HTR-8/SVneo (cell line): Measurements from ENCODE around the gene CAT.
A peak's percentile ranks its signal among the peaks of the same experiment; 100 is the strongest.

ENCODE experiments used
- DNase-seq: peaks from one replicate; pipeline ENCODE4 v3.0.0; 2011; ENCODE audit warnings: low spot score, mixed read lengths; ENCODE audit not compliant: insufficient read length
- FAIRE-seq: peaks from 2 replicates; lab custom pipeline; 2011; peaks lifted over from hg19 to GRCh38; lab: Jason Lieb, UNC

CAT gene

DNA sequence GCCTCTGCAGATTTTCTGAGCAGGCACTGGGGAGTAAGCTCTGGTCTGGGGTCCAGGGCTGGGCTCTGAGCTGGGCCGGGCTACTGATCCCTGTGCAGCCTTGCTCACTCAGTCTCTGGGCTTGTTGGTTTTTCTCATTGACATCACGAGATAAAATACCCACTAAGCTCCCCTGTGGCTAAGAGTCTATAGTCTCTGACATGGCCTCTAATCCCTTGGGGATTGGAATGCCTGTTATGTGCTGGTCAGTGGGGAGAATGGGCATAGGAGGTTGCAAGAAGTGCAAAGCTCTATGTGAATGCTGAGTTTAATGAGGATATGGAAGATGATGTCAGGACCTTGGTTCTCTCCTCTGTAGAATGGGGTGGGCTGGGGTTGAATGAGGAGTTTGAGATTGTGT lies 51.6 kb downstream of the CAT start:
- FAIRE-seq (no peak), DNase-seq (no peak)

DNA sequence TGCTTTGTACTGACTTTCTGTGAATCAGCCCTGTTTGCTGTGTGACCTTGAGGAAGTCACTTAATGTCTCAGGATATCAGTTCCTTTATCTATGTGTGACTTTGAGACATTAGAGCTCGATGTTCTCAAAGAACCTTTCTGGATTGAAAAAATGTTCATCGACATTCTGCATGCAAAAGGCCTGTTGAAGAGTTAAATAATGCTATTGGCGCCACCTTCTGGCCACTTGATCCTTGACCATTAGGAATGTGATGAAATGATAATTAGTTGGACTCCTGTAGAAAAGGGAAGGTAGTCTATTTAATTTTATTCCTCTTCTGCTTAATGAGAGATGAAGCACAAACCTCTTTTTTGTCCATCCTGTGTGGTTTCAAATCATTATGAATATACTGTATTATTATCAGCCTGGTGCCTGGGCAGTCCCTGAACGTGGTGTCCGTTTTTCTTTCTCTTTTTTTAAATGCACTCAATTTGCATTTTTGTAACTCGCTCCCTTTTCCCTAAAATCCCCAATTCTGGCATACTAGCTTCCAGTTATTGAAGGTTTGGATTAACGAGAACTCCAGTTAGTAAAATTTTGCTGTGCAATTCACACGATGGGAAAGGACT lies 54.2 kb downstream of the CAT start:
- DNase-seq = peak; percentile 69
- no peak for FAIRE-seq

- no peak for DNase-seq
- no peak for FAIRE-seq
Observed at GRCh38 chr11:34493468-34493867, 54.7 kb downstream of the CAT start.

DNA sequence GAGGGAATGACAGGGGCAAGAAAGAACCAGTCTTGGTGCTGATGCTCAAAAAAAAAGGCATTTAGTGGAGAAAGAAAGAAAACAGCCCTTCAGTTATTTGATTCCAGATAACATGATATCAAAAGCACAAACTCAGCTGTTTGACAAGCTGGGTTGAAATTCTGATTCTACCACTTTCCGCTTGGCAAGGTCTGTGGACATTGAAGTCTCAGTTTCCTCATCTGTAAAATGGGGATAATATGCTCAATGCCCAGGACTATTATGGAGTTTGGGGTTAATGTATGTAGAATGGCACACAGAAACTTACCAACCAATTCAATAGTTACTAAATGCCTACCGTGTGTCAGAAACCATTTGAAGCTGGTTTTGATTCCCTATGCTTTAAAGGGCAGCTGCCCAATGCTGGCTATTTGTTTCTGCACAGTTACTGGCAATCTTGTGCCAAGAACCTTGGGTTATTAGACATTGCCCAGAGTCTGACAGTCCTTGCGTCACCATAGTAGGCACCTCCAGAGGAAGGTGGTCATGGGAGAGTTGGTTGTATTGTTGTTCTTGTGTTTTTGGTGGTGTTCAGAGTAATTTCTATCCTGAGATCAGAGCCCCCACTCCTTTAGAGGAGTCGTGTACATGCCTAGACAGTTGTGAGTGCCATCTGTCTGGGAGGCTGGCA lies 55.3 kb downstream of the CAT start:
- DNase-seq = no peak
- FAIRE-seq = no peak

DNA sequence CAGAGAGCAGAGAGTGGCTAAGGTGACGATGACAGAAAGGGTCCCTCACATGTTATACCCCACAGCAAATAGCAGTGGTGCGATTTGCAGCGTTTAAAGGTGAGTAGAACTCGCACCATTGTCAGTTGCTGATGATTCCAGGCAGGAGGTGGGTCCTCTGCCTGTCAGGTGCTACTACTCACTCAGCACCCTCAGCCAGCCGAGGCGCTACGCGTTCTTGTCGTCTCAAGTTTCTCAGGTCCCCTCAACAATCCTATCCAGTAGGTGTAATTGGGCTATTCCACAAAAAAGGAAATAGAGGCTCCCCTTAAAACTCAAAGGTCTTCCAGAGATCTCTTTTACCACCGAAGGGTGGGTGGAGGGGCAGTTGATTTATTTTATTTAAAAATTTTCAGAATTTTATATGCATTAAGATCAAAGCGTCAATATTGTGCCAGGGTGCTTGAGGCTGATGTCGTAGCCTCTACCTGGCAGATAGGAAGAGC lies 56.5 kb downstream of the CAT start:
- DNase-seq (no peak), FAIRE-seq (no peak)

- no peak for DNase-seq
- FAIRE-seq = no peak
Observed at GRCh38 chr11:34495724-34496377, 57.1 kb downstream of the CAT start.

- FAIRE-seq (no peak), DNase-seq (no peak)
Observed at GRCh38 chr11:34499719-34500500, 61.2 kb downstream of the CAT start.

- DNase-seq (peak; percentile 23), FAIRE-seq (no peak)
Observed at GRCh38 chr11:34501500-34501899, 62.8 kb downstream of the CAT start.

DNA sequence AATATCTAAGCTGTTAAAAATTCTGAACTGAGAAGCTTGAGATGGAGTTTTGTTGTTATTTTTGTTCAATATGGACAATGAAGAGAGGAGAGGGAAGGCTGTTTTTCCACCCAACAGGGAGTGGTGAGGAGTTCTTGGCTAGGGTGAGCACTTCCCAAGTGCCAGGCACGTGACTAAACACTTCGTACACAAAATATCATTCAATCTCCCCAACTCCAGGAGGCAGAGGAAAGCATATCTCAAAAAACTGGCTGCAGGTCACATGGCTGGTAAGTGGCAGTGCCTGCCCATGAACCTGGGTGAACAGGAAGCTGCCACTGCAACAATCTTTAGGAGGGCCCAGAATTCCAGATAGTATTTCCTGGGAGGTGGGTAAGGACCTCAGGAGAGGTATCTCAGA lies 63.2 kb downstream of the CAT start:
- no peak for DNase-seq
- no peak for FAIRE-seq

GRCh38 chr11:34502949-34503348 lies 64.2 kb downstream of the CAT start:
- DNase-seq = no peak

DNA sequence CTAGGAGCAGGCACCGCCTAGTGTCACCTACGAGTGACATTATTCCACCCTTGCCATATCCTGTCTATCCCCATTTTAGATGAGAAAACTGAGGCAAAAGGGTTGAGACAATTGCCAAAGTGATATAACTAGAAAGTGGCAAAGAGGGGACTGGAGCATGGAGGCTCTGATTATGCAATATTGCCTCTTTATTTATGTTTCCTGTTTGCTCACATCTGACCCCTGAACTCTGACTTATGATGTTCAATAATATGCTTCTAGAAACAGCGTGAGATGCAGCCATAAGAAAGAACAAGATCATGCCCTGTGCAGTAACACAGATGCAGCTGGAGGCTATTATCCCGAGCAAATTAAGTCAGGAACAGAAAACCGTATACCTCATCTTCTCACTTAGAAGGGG lies 67.1 kb downstream of the CAT start:
- DNase-seq = no peak
- no peak for FAIRE-seq

More at GRCh38 chr11:34502949-34503348, 64.2 kb downstream of the CAT start:
- no peak for FAIRE-seq

GRCh38 chr11:34507156-34507555 lies 68.4 kb downstream of the CAT start:
- FAIRE-seq (no peak), DNase-seq (no peak)

GRCh38 chr11:34507610-34508009 lies 68.9 kb downstream of the CAT start:
- FAIRE-seq (no peak), DNase-seq (no peak)

- DNase-seq (no peak), FAIRE-seq (no peak)
Observed at GRCh38 chr11:34508524-34508923, 69.8 kb downstream of the CAT start.

DNA sequence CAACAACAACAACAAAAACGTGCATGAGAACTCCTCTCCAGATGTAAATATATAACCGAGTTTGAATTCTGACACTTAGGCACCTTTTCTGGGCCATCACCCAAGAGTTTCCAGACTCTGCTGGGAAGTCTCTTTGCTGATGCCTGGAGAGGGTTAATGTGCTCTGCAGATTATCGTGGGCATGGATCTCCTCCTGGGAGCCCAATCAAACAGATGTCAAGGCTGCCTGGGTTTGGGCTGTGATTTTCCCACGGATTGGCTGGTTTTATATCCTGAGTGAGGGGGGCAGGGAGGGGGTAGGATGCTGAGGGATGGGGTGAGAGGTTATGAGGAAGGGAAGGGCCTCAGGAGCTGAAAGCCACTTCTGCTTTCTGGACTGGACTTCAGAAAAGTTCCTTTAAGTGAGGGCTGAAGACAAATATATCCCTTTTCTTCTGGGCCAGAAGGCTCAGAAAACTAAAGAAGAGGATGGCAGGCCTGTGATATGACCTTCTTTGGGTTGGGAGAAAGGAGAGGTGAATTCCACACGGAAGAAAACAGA lies 70.7 kb downstream of the CAT start:
- FAIRE-seq (no peak), DNase-seq (no peak)

- DNase-seq = no peak
- FAIRE-seq = no peak
Observed at GRCh38 chr11:34510218-34510617, 71.5 kb downstream of the CAT start.

GRCh38 chr11:34510673-34511072 lies 71.9 kb downstream of the CAT start:
- DNase-seq (no peak), FAIRE-seq (no peak)

DNA sequence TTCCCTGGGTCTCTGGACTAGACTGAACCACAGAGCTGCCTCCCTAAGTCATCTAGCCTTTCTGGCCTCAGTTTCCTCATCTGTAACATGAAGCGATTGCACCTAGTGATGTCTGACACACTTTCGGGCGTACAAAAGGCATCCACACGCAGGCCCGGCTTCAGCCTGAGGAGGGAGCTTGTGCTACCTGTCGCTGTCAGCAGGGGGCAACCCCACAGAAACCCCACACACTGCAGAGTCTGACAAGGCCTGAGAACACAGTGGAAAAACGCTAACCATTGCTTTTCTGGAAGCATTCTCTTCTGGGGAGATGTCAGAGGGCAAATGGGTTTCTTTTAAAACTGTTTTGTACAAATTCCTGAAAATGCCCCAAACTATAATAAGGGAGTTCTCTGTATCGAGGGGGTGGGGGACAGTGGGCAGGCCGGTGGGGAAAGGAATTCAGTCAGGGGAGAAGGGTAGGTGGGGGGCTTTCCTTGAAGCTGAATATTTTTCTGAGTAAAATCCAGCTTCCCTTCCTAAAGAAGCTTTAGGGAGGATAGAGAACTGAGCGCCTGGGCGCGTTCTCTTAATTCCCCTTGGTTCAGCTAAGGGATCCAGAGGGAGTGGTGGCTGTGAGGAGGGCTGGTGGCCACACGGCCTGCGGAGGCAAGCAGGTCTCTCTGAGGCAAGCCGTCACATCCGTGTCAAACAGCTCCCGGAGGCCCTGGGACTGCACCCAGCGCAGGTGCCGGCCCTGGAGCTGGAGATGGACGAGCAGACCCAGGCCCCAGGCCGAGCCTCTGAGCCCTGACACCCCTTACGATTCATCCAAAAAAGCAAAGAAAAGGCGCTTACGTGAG lies 74.3 kb downstream of the CAT start:
- FAIRE-seq (peak; percentile 62), DNase-seq (peak; percentile 64)

DNA sequence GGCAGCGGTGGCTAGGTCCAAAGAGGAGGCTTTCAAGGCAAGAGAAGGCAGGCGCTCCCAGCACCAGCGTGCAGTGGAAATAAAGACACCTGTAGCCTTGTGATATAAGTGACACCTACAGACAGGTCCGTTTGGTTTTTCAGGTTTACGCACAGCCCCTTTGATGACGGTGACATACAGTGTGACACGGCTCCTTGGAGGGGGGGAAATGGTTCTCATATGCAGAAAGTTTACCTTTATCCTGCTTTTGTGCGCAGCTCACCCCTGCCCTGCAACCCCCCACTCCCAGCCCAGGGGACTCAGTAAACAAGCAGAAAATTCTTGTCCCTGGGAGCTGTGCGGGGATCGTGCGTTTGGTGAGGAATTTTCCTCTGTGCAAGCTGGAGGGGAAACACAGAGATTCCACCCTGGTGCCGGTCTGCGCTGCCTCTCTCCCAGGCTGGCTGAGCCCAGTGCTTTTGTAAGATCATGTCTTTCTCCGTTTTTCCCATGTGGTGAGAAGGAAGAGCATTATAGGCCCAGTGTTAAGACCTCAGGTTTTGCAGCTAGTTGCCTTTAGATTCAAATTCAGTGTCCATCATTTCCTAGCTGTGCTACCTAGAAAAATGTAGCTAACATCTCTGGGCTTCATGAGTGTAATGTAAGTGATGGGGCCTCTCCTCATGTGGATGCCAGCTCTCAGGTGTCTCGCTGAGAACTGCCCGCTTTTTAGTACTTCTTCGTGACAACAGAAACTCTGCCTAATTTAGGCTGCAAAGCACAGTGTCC lies 75.1 kb downstream of the CAT start, which contains the start of gene ELF5:
ELF5 (minus strand) TSS at position 113 of the 768 bp plus-strand sequence. CDS start 8,045 bp downstream, outside the sequence.
- FAIRE-seq = no peak

More for the DNA sequence above, 75.1 kb downstream of the CAT start, which contains the start of gene ELF5:
- no peak for DNase-seq
